NCI-H69 (cell line): ENCODE measurements around the gene RNF180.

Experiments
- DNase-seq: peaks from one replicate; lab custom pipeline; 2025; lab: John Stamatoyannopoulos, UW

Gene RNF180

GRCh38 chr5:64165500-64166200, at the start of gene RNF180:
TSS of gene RNF180 (plus strand) at chr5:64165843. CDS start at chr5:64200808, 34,965 bp downstream.
- DNase-seq: peak; percentile 81

GRCh38 chr5:64125521-64125920, 40.1 kb upstream of the RNF180 start:
- no peak for DNase-seq

- DNase-seq: peak; percentile 11
Measured at GRCh38 chr5:64126202-64126741, 39.4 kb upstream of the RNF180 start.

GRCh38 chr5:64140018-64140417, 25.6 kb upstream of the RNF180 start:
- DNase-seq: no peak

GRCh38 chr5:64144425-64145215, 21.0 kb upstream of the RNF180 start:
- peak; percentile 80 for DNase-seq

GRCh38 chr5:64145216-64145895, 20.3 kb upstream of the RNF180 start:
- DNase-seq: no peak

GRCh38 chr5:64147379-64147778, 18.3 kb upstream of the RNF180 start:
- DNase-seq: no peak

- peak; percentile 70 for DNase-seq
Measured at GRCh38 chr5:64147849-64148441, 17.7 kb upstream of the RNF180 start.

- peak; percentile 81 for DNase-seq
Measured at GRCh38 chr5:64149268-64149667, 16.4 kb upstream of the RNF180 start.

- DNase-seq: no peak
Measured at GRCh38 chr5:64149857-64150521, 15.7 kb upstream of the RNF180 start.

- no peak for DNase-seq
Measured at GRCh38 chr5:64156261-64156660, 9.4 kb upstream of the RNF180 start.

GRCh38 chr5:64158827-64159226, 6.8 kb upstream of the RNF180 start:
- no peak for DNase-seq

- no peak for DNase-seq
Measured at GRCh38 chr5:64160201-64160600, 5.4 kb upstream of the RNF180 start.

- DNase-seq: no peak
Measured at GRCh38 chr5:64161420-64161819, 4.2 kb upstream of the RNF180 start.

- no peak for DNase-seq
Measured at GRCh38 chr5:64163135-64163534, 2.5 kb upstream of the RNF180 start.

GRCh38 chr5:64163746-64164145, 1.9 kb upstream of the RNF180 start:
- no peak for DNase-seq

GRCh38 chr5:64164166-64164565, 1.5 kb upstream of the RNF180 start:
- peak; percentile 12 for DNase-seq

GRCh38 chr5:64165160-64165499, 513 bp upstream of the RNF180 start:
- DNase-seq: peak; percentile 58

- peak; percentile 67 for DNase-seq
Measured at GRCh38 chr5:64166201-64166959, 737 bp downstream of the RNF180 start.

- no peak for DNase-seq
Measured at GRCh38 chr5:64176301-64176700, 10.7 kb downstream of the RNF180 start.
